Measurements from ENCODE around the gene CALY. TPM values are rescaled to one million over a fixed set of nuclear protein-coding genes. Genes with fewer than 3 reads are reported as not detected.

Gene CALY
- polyA plus RNA-seq, 1 of the 3 experiments (the other 2 are of a cell fraction): 3.3 TPM

- TF ChIP-seq REST (IDR thresholded peaks at IDR 0.05; ENCODE audit: low read depth, low read length) (no peak), GABPA (IDR thresholded peaks at IDR 0.05; ENCODE audit: low read depth) (no peak), SIN3A (IDR thresholded peaks at IDR 0.05; ENCODE audit: borderline replicate concordance, low read depth, low read length) (no peak), RAD21 (IDR thresholded peaks at IDR 0.05; ENCODE audit: low read length) (no peak), USF2 (IDR thresholded peaks at IDR 0.05; ENCODE audit: borderline replicate concordance, low read depth, low read length) (no peak)
Observed at GRCh38 chr10:133302230-133302629, 34.5 kb downstream of the CALY start (continued).

GRCh38 chr10:133299738-133300137 lies 37.0 kb downstream of the CALY start:
- CTCF ChIA-PET: no interaction called here

More at GRCh38 chr10:133299738-133300137, 37.0 kb downstream of the CALY start:
- H4K20me1 ChIP-seq (ENCODE audit: insufficient read depth): peaks cover 26% of the 10 kb centered on the region
- H3K79me2 ChIP-seq (ENCODE audit: insufficient read depth): peaks cover 32% of the 10 kb centered on the region
- H3K9me2 ChIP-seq: no peaks in the 10 kb centered on the region
- H3K36me3 ChIP-seq (replicated peaks in 1 of 2; ENCODE audit: control insufficient read depth in 1 of 2, insufficient read depth in 2 of 2, low read length in 1 of 2): peaks cover 15 to 49% of the 10 kb centered on the region in 2 experiments
- no peak for DNase-seq
- H3K9me3 ChIP-seq: no peaks in the 10 kb centered on the region
- H3K4me1 ChIP-seq (ENCODE audit: control insufficient read depth in 1 of 2, insufficient read depth in 2 of 2, low read depth in 1 of 2, low read length in 1 of 2): no peaks in the 10 kb centered on the region
- H3K27ac ChIP-seq (ENCODE audit: low read depth in 2 of 2, low read length in 1 of 2): no peak overlapping the region
- POLR2A ChIA-PET: interaction anchor here (0.6 kb wide), 1 partner anchor 24 kb away, joined by 3 read pairs; no protein-coding TSS in a partner anchor
- TF ChIP-seq GATA2 (CRISPR knock-in tag; IDR thresholded peaks at IDR 0.05) (no peak), EP300 (IDR thresholded peaks at IDR 0.05; ENCODE audit: borderline replicate concordance in 1 of 2, low read depth in 1 of 2, low read length in 1 of 2) (no peak), SMC3 (IDR thresholded peaks at IDR 0.05; ENCODE audit: low read depth, low read length) (no peak), CHD2 (IDR thresholded peaks at IDR 0.05; ENCODE audit: low read length, partially characterized antibody) (no peak), USF2 (IDR thresholded peaks at IDR 0.05; ENCODE audit: borderline replicate concordance, low read depth, low read length) (no peak), JUND (IDR thresholded peaks at IDR 0.05) (no peak), REST (IDR thresholded peaks at IDR 0.05; ENCODE audit: low read depth, low read length) (no peak), FOSL2 (IDR thresholded peaks at IDR 0.05; ENCODE audit: borderline replicate concordance, low read depth) (no peak), TCF12 (IDR thresholded peaks at IDR 0.05) (no peak), EZH2phosphoT487 (IDR thresholded peaks at IDR 0.05; ENCODE audit: borderline replicate concordance, low read depth) (no peak), YY1 (IDR thresholded peaks at IDR 0.05; ENCODE audit: low read depth) (no peak), ELF1 (IDR thresholded peaks at IDR 0.05) (no peak)
- H3K4me3 ChIP-seq (ENCODE audit: low read depth in 2 of 2, low read length in 1 of 2): no peak overlapping the region
- H2AFZ ChIP-seq (ENCODE audit: low read depth): no peak overlapping the region
- WGBS (ENCODE audit: low lambda C conversion rate): 96% methylated on average over 14 of the region's 14 CpGs
- H3F3A ChIP-seq (replicated peaks; ENCODE audit: insufficient read depth): no peaks in the 10 kb centered on the region
- H3K4me2 ChIP-seq: no peak overlapping the region
- no peak overlapping the region for H3K9ac ChIP-seq
- H3K27me3 ChIP-seq (ENCODE audit: insufficient read depth): no peaks in the 10 kb centered on the region

All from SK-N-SH (cell line).